Heart right ventricle (tissue), 16 donors: ENCODE measurements around the gene CD28. TPM values are rescaled to one million over a fixed set of nuclear protein-coding genes. Genes with fewer than 3 reads are reported as not detected.
A peak's percentile ranks its signal among the peaks of the same experiment; 100 is the strongest.

Experiments used
- ATAC-seq, 8 donors: fragments of 200-7000 bp; cut with Tn5 transposase; one replicate each; pipeline ENCODE4 v1.9.1; 2020; ENCODE audit warnings: mild to moderate bottlenecking in 8 of 8, moderate library complexity in 8 of 8, moderate number of reproducible peaks in 1 of 8
- DNase-seq, 2 donors: peaks; one replicate each; pipeline ENCODE4 v3.0.0-alpha.2; 2020
- H3K27ac ChIP-seq, 10 donors: fragments of 200-600 bp; sonication (generic) in 2 of 10; one replicate each; pipeline versions ENCODE4 v1.5.0 to v1.8.0; 2020 to 2022; ENCODE audit warnings: mild to moderate bottlenecking in 3 of 10
- H3K27me3 ChIP-seq, 7 donors: fragments of 200-600 bp; one replicate each; pipeline ENCODE4 v1.8.0; 2021 to 2022; ENCODE audit warnings: mild to moderate bottlenecking in 2 of 7
- H3K36me3 ChIP-seq, 9 donors: fragments of 200-600 bp; sonication (generic) in 1 of 9; one replicate each; pipeline versions ENCODE4 v1.5.0 to v1.8.0; 2020 to 2022; ENCODE audit warnings: mild to moderate bottlenecking in 2 of 9
- H3K4me1 ChIP-seq, 9 donors: fragments of 200-600 bp; sonication (generic) in 1 of 9; one replicate each; pipeline versions ENCODE4 v1.5.0 to v1.8.0; 2020 to 2022; ENCODE audit warnings: mild to moderate bottlenecking in 4 of 9
- H3K4me3 ChIP-seq, 10 donors: fragments of 200-600 bp; sonication (generic) in 2 of 10; one replicate each; pipeline versions ENCODE4 v1.5.0 to v1.8.0; 2020 to 2022; ENCODE audit warnings: mild to moderate bottlenecking in 7 of 10, moderate library complexity in 2 of 10
- H3K9me3 ChIP-seq, 11 donors: fragments of 200-600 bp in 10 of 11; sonication (generic) in 2 of 11; one replicate each; pipeline versions ENCODE4 v1.5.0 to v1.8.0; 2013 to 2022; ENCODE audit warnings: mild to moderate bottlenecking in 2 of 11, control low read depth in 1 of 11, moderate library complexity in 1 of 11
- WGBS, 2 donors: extraction: QIAGEN DNeasy Blood & Tissue Kit; methylation state at CpG; one replicate each; pipeline ENCODE4 v1.1.7; 2013; ENCODE audit warnings: inconsistent platforms in 1 of 2; 5-methylcytosine and 5-hydroxymethylcytosine counted together
- intact Hi-C, 10 donors: fragments of 100-400 bp; cut with DNase I; formaldehyde crosslinking; loops; one replicate each; pipeline versions ENCODE4 v1.11.1 to v1.14.2; 2022
- polyA plus RNA-seq, 2 donors: library from polyadenylated mRNA; stranded (reverse); fragments of 200-250 nt; gene quantifications; one replicate each; pipeline ENCODE4 v1.2.3, GENCODE V29; 2013
- total RNA-seq, 10 donors: library from RNA; stranded (reverse); fragmentation: NEBNext Ultra II Directional in 3 of 10; extraction: Animal tissue kit (Norgen Biotek cat#: 25700) in 3 of 10; gene quantifications; one replicate each; pipeline versions ENCODE4 v1.2.1 to v1.2.4, GENCODE V29; 2021 to 2023
- TF ChIP-seq, protein P1 (sequence below), 9 donors: fragments of 200-600 bp; sonication (generic) in 2 of 9; IDR thresholded peaks; one replicate each; pipeline versions ENCODE4 v1.5.0 to v1.8.0; 2021 to 2022; ENCODE audit warnings: antibody characterized with exemption in 9 of 9, mild to moderate bottlenecking in 5 of 9, moderate library complexity in 1 of 9
- donor health status: Arrhythmogenic right ventricular cardiomyopathy.
- donor health status: ischemic (EF 13 %, LVEDD 7.1; RV severe dilation, severe dysfunction).
- donor health status: healthy with polysubstance abuse.
- donor health status: DM: no; HTN: yes; CAD: no.
- donor health status: DM: no; HTN: no; CAD: no.
- donor health status: ischemic (EF 25% LVEDD 6.9; RV normal size, moderate dysfunction).
- donor health status: ischemic (EF 25% LVEDD 5.7; RV mildly dilated, moderate dysfunction).
- donor health status: healthy.
- donor health status: DM: yes; HTN: yes; CAD: no.
- donor health status: Ischemic cardiomyopathy.
- donor health status: ischemic (EF 35%, LVEDD 5.7; RV mildly dilated, moderate dysfunction).
- donor health status: nonischemic (EF 11% LVEDD 7.7; RV severe dilation, severe dysfunction).
- donor health status: DM: yes; HTN: yes; CAD: no.
- donor health status: PGD.
- donor health status: ischemic (EF 29% LVEDD 5.4; RV normal size, mild dysfunction).
- donor health status: nonischemic (EF 23%, LVEDD 6.1; RV moderate dilation, normal function).

Gene CD28
- total and polyA plus RNA-seq, 12 donors = 0.10 to 5.3 (median 0.69) TPM

DNA sequence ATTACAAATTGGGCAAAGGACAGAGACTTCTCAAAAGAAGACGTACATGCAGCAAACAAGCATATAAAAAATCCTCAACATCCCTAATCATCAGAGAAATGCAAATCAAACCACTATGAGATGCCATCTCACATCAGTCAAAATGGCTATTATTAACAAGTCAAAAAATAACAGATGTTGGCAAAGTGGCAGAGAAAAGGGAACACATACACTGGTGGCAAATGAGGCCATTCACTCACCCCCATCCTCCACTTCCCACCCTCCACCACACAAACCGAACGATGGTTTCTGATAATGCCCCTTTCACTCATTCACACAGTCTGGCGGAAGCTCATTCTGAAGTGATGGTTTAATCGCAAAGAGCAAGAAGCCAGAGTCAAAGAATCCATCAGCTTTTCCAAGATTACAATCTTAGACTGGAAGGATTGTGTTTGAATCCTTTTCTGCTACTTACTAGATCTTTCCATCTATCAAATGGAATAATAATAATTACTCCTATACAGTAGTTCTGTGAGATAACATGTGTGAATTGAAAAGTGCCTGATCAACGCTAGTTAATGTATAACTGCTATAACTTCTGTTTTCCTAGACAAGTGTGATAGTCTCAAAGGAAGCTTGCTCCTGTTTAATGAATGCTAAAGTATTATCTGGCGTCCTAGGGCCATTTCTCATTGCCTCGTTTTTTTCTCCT is 16.9 kb upstream of the CD28 start:
- ATAC-seq = no peak
- peaks cover 27 to 98% (median 88%) of the 10 kb centered on the region in 9 donors for H3K4me1 ChIP-seq
- TF ChIP-seq, protein P1, sequence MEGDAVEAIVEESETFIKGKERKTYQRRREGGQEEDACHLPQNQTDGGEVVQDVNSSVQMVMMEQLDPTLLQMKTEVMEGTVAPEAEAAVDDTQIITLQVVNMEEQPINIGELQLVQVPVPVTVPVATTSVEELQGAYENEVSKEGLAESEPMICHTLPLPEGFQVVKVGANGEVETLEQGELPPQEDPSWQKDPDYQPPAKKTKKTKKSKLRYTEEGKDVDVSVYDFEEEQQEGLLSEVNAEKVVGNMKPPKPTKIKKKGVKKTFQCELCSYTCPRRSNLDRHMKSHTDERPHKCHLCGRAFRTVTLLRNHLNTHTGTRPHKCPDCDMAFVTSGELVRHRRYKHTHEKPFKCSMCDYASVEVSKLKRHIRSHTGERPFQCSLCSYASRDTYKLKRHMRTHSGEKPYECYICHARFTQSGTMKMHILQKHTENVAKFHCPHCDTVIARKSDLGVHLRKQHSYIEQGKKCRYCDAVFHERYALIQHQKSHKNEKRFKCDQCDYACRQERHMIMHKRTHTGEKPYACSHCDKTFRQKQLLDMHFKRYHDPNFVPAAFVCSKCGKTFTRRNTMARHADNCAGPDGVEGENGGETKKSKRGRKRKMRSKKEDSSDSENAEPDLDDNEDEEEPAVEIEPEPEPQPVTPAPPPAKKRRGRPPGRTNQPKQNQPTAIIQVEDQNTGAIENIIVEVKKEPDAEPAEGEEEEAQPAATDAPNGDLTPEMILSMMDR (IDR thresholded peaks at IDR 0.05) = no peak

GRCh38 chr2:203690117-203690431 is 16.4 kb upstream of the CD28 start:
- peaks cover 22 to 94% (median 83%) of the 10 kb centered on the region in 9 donors for H3K4me1 ChIP-seq
- H3K27me3 ChIP-seq = no peaks in the 10 kb centered on the region
- no peaks in the 10 kb centered on the region for H3K36me3 ChIP-seq
- no peak for DNase-seq
- TF ChIP-seq, protein P1 (IDR thresholded peaks at IDR 0.05) = no peak
- no peaks in the 10 kb centered on the region for H3K9me3 ChIP-seq
- H3K27ac ChIP-seq = peak overlapping the region in 8 of 10 donors; percentile 53 to 91 (median 66)
- intact Hi-C loops = loop anchor here in 4 of 10 donors (5.0 to 10.0 kb wide), 4 partner anchors 38 to 212 kb away; no protein-coding TSS in a partner anchor
- no peak overlapping the region for H3K4me3 ChIP-seq
- ATAC-seq = no peak
- WGBS, 2 donors = 96% methylated on average over 4 of the region's 4 CpGs

More for the DNA sequence above, 16.9 kb upstream of the CD28 start:
- no peaks in the 10 kb centered on the region for H3K36me3 ChIP-seq
- H3K9me3 ChIP-seq = no peaks in the 10 kb centered on the region
- no peak for DNase-seq
- H3K27ac ChIP-seq = peak overlapping the region in 9 of 10 donors; percentile 11 to 91 (median 56)
- WGBS, 2 donors = 79 to 82% methylated on average over 8 of the region's 8 CpGs
- no peaks in the 10 kb centered on the region for H3K27me3 ChIP-seq
- intact Hi-C loops = loop anchor here in 5 of 10 donors (5.0 to 10.0 kb wide), 6 partner anchors 37 to 213 kb away; partner anchors contain the start of gene RAPH1 (in 1 of the 5)
- H3K4me3 ChIP-seq = no peak overlapping the region

- Histone ChIP-seq H3K9me3 (no peaks in the 10 kb centered on the region), H3K27me3 (no peaks in the 10 kb centered on the region), H3K4me3 (no peak overlapping the region), H3K36me3 (no peaks in the 10 kb centered on the region), H3K4me1 (peaks cover 22 to 89% (median 78%) of the 10 kb centered on the region in 9 donors), H3K27ac (peak overlapping the region; percentile 23 to 91 (median 62))
- 70 to 73% methylated on average over 5 of the region's 5 CpGs for WGBS, 2 donors
- TF ChIP-seq, protein P1 (IDR thresholded peaks at IDR 0.05) = no peak
- DNase-seq (no peak), ATAC-seq (no peak)
- intact Hi-C loops = loop anchor here in 4 of 10 donors (5.0 to 10.0 kb wide), 4 partner anchors 38 to 212 kb away; no protein-coding TSS in a partner anchor
Observed at GRCh38 chr2:203690441-203691047, 15.9 kb upstream of the CD28 start.

DNA sequence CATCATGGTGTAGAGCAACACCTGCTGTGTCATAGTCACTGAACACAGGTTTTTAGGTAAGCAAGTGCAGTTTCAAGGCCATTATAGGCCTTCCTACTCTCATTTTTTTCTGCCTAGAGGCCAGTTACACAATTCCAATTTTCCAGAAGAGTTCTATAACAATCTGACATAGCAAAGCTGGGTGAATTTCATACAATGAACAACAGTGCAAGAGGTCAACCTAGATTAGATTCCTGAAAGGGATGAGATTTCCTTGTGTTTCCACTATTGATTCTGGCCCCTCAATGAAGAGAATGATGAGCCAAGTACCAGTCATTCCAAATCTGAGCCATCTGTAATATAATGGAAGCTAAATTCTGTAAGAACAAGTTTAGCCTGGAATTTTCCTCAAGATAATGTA is 15.3 kb upstream of the CD28 start:
- Histone ChIP-seq H3K4me1 (peaks cover 16 to 83% (median 72%) of the 10 kb centered on the region in 9 donors), H3K36me3 (no peaks in the 10 kb centered on the region), H3K27me3 (no peaks in the 10 kb centered on the region), H3K9me3 (no peaks in the 10 kb centered on the region), H3K27ac (peak overlapping the region; percentile 23 to 91 (median 64)), H3K4me3 (no peak overlapping the region)
- intact Hi-C loops = loop anchor here in 4 of 10 donors (5.0 to 10.0 kb wide), 4 partner anchors 39 to 211 kb away; no protein-coding TSS in a partner anchor
- ATAC-seq (peak in 4 of 8 donors; percentile 14 to 20 (median 19)), DNase-seq (no peak)
- TF ChIP-seq, protein P1 (IDR thresholded peaks at IDR 0.05) = no peak
